GM12878 (cell line): ENCODE measurements around the gene TMEM41B. TPM values are rescaled to one million over a fixed set of nuclear protein-coding genes. Genes with fewer than 3 reads are reported as not detected.

Experiments
- BHLHE40 ChIP-seq, 2 experiments: fragments of 450-650 bp in 1 of 2; IDR thresholded peaks; 2 replicates each; pipeline ENCODE4 v1.6.1; 2011 to 2017; ENCODE audit warnings: low read depth in 2 of 2, borderline replicate concordance in 1 of 2, improper control_type of control experiment in 1 of 2, low read length in 1 of 2, mild to moderate bottlenecking in 1 of 2
- IKZF1 ChIP-seq: fragments of 450-650 bp; conservative IDR thresholded peaks from 2 replicates; pipeline ENCODE4 v1.6.1; 2017; ENCODE audit warnings: antibody characterized with exemption, mild to moderate bottlenecking
- KLF5 ChIP-seq: fragments of 450-650 bp; IDR thresholded peaks from 2 replicates; pipeline ENCODE4 v1.6.1; 2014; ENCODE audit warnings: mild to moderate bottlenecking; ENCODE audit not compliant: partially characterized antibody
- NBN ChIP-seq: fragments of 450-650 bp; IDR thresholded peaks from 2 replicates; pipeline ENCODE4 v1.6.1; 2016
- NFXL1 ChIP-seq: fragments of 450-650 bp; IDR thresholded peaks from 2 replicates; pipeline ENCODE4 v1.6.1; 2017; ENCODE audit warnings: antibody characterized with exemption, mild to moderate bottlenecking, borderline replicate concordance
- NFYA ChIP-seq: IDR thresholded peaks from 2 replicates; pipeline ENCODE4 v1.6.1; 2011; ENCODE audit warnings: low read depth, mild to moderate bottlenecking, low read length, improper control_type of control experiment, borderline replicate concordance
- NR2C2 ChIP-seq: IDR thresholded peaks from 2 replicates; pipeline ENCODE4 v1.6.1; 2011; ENCODE audit warnings: borderline replicate concordance, low read depth; ENCODE audit not compliant: control insufficient read depth, insufficient read length
- NR2F1 ChIP-seq: fragments of 450-650 bp; conservative IDR thresholded peaks from 2 replicates; pipeline ENCODE4 v1.6.1; 2017; ENCODE audit warnings: mild to moderate bottlenecking
- POLR2AphosphoS5 ChIP-seq: IDR thresholded peaks from 2 replicates; pipeline ENCODE4 v1.6.1; 2011; ENCODE audit warnings: mild to moderate bottlenecking, low read length, inconsistent platforms
- RAD21 ChIP-seq: IDR thresholded peaks from 2 replicates; pipeline ENCODE4 v1.6.1; 2011; ENCODE audit warnings: mild to moderate bottlenecking, low read depth, low read length, moderate library complexity; ENCODE audit not compliant: insufficient read depth
- RB1 ChIP-seq: fragments of 450-650 bp; formaldehyde crosslinking; IDR thresholded peaks from 2 replicates; pipeline ENCODE4 v1.6.1; 2017; ENCODE audit warnings: mild to moderate bottlenecking, borderline replicate concordance
- RCOR1 ChIP-seq: conservative IDR thresholded peaks from 2 replicates; pipeline ENCODE4 v1.6.1; 2012; ENCODE audit warnings: low read depth, low read length, improper control_type of control experiment
- RFX5 ChIP-seq: IDR thresholded peaks from 2 replicates; pipeline ENCODE4 v1.6.1; 2011; ENCODE audit warnings: low read depth, low read length, improper control_type of control experiment
- RUNX3 ChIP-seq: IDR thresholded peaks from 2 replicates; pipeline ENCODE4 v1.6.1; 2012; ENCODE audit warnings: low read length, inconsistent platforms
- SIN3A ChIP-seq: IDR thresholded peaks from 2 replicates; pipeline ENCODE4 v1.6.1; 2012; ENCODE audit warnings: low read depth, low read length, improper control_type of control experiment
- SIX5 ChIP-seq: IDR thresholded peaks from 2 replicates; pipeline ENCODE4 v1.6.1; 2011; ENCODE audit warnings: mild to moderate bottlenecking, low read depth, low read length, moderate library complexity; ENCODE audit not compliant: severe bottlenecking
- SP1 ChIP-seq: IDR thresholded peaks from one replicate; pipeline ENCODE4 v1.6.1; 2011; ENCODE audit warnings: low read depth, low read length
- SREBF2 ChIP-seq: IDR thresholded peaks from 2 replicates; pipeline ENCODE4 v1.6.1; 2012; ENCODE audit warnings: mild to moderate bottlenecking, low read length
- ZNF217 ChIP-seq: fragments of 450-650 bp; IDR thresholded peaks from 2 replicates; pipeline ENCODE4 v1.6.1; 2017; ENCODE audit warnings: antibody characterized with exemption, mild to moderate bottlenecking
- ZNF274 ChIP-seq: IDR thresholded peaks from one replicate; pipeline ENCODE4 v1.8.0; 2011; ENCODE audit not compliant: insufficient read length, insufficient read depth
- ZNF622 ChIP-seq: fragments of 450-650 bp; IDR thresholded peaks from 2 replicates; pipeline ENCODE4 v1.6.1; 2017; ENCODE audit warnings: mild to moderate bottlenecking, inconsistent platforms
- ZZZ3 ChIP-seq: IDR thresholded peaks from 2 replicates; pipeline ENCODE4 v1.6.1; 2011; ENCODE audit warnings: low read depth; ENCODE audit not compliant: control insufficient read depth, insufficient read length
- polyA plus RNA-seq, 11 experiments: library from polyadenylated mRNA; depleted of rRNA in 4 of 11; unstranded in 6 of 11; stranded (reverse) in 5 of 11; fragments of >200 nt; fragmentation: Nextera tagmentation in 4 of 11; fragmentation: Illumina TruSeq in 1 of 11; extraction: Ambion mirVana in 4 of 11; extraction: Trizol in 1 of 11; gene quantifications; 1 replicate in 1 of 11; 2 replicates in 10 of 11; pipeline versions ENCODE4 v1.2.1 to v1.2.3, GENCODE V29; 2011 to 2016; ENCODE audit warnings: inconsistent platforms in 2 of 11, missing spikeins in 2 of 11, low read depth in 1 of 11
- total RNA-seq, 4 experiments: library from RNA; depleted of rRNA in 3 of 4; stranded (reverse); fragments of >200 nt in 3 of 4; fragmentation: Illumina TruSeq in 1 of 4; extraction: Trizol in 1 of 4; gene quantifications; 2 replicates each; pipeline versions ENCODE4 v1.2.1 to v1.2.3, GENCODE V29; 2013 to 2021
- TF ChIP-seq, protein P1 (sequence below): IDR thresholded peaks from 2 replicates; pipeline ENCODE4 v1.6.1; 2012; ENCODE audit warnings: low read depth, low read length, improper control_type of control experiment
- TF ChIP-seq, protein P2 (sequence below): fragments of 450-650 bp; IDR thresholded peaks from 2 replicates; pipeline ENCODE4 v1.6.1; 2017; ENCODE audit warnings: mild to moderate bottlenecking, low read depth, inconsistent platforms; ENCODE audit not compliant: poor library complexity, severe bottlenecking
- TF ChIP-seq, protein P3 (sequence below): fragments of 450-650 bp; IDR thresholded peaks from 2 replicates; pipeline ENCODE4 v1.6.1; 2017; ENCODE audit warnings: mild to moderate bottlenecking
- TF ChIP-seq, protein P4 (sequence below): IDR thresholded peaks from 2 replicates; pipeline ENCODE4 v1.6.1; 2011; ENCODE audit warnings: mild to moderate bottlenecking, low read depth, low read length, moderate library complexity; ENCODE audit not compliant: insufficient replicate concordance

Gene TMEM41B
- total and polyA plus RNA-seq, 10 of the 15 experiments (the other 5 are each of a cell fraction or from before 2014, with no cell fraction given) = 8.0 to 31.0 (median 20.5) TPM

DNA sequence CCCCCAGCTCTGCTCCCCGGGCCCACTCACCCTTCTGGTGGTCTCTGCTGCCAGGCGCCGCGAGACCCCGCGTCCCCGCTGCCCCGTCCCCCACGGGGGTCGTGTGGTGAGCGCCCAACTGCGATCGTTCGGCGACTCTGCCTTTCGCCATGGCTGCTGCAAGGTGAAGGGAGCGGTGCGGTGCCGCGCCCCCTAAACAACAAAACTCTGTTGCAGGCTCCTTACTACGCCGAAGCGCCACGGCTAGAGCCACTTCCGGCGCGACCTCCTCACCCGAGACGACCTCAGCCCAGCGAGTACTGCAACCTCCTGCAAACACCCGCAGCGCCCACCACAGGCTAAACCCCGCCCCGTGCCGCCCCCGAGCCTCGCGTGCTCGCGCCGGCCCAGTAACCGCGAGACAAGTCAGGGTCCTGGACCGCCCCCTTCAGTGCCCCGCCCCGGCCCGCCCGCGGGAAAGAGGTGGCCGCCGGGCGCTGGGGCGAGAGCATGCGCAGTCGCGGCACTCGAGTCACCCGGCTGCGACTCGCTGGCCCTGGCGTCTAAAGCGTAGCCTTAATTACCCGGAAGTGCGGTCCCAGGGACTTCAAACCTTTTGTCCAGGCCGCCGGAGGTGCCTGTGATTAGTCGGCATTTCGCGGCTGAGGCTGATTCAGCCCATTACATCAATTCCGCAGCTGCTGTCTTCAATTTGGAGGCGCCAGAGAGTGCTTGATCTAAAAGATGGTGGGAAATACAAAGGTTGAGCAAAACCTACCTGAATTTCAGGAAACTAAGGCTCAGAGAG lies at the start of gene TMEM41B (continued):
- TF ChIP-seq, protein P1, sequence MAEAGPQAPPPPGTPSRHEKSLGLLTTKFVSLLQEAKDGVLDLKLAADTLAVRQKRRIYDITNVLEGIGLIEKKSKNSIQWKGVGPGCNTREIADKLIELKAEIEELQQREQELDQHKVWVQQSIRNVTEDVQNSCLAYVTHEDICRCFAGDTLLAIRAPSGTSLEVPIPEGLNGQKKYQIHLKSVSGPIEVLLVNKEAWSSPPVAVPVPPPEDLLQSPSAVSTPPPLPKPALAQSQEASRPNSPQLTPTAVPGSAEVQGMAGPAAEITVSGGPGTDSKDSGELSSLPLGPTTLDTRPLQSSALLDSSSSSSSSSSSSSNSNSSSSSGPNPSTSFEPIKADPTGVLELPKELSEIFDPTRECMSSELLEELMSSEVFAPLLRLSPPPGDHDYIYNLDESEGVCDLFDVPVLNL = peak; percentile 59
- no peak for TF ChIP-seq RB1
- TF ChIP-seq NR2F1 = peak; percentile 99
- no peak for TF ChIP-seq ZNF622
- no peak; the same call in 1 of the 2 replicates for TF ChIP-seq SIN3A
- TF ChIP-seq, protein P2, sequence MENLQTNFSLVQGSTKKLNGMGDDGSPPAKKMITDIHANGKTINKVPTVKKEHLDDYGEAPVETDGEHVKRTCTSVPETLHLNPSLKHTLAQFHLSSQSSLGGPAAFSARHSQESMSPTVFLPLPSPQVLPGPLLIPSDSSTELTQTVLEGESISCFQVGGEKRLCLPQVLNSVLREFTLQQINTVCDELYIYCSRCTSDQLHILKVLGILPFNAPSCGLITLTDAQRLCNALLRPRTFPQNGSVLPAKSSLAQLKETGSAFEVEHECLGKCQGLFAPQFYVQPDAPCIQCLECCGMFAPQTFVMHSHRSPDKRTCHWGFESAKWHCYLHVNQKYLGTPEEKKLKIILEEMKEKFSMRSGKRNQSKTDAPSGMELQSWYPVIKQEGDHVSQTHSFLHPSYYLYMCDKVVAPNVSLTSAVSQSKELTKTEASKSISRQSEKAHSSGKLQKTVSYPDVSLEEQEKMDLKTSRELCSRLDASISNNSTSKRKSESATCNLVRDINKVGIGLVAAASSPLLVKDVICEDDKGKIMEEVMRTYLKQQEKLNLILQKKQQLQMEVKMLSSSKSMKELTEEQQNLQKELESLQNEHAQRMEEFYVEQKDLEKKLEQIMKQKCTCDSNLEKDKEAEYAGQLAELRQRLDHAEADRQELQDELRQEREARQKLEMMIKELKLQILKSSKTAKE = no peak
- TF ChIP-seq NFYA = no peak
- TF ChIP-seq SREBF2 = no peak
- TF ChIP-seq, protein P3, sequence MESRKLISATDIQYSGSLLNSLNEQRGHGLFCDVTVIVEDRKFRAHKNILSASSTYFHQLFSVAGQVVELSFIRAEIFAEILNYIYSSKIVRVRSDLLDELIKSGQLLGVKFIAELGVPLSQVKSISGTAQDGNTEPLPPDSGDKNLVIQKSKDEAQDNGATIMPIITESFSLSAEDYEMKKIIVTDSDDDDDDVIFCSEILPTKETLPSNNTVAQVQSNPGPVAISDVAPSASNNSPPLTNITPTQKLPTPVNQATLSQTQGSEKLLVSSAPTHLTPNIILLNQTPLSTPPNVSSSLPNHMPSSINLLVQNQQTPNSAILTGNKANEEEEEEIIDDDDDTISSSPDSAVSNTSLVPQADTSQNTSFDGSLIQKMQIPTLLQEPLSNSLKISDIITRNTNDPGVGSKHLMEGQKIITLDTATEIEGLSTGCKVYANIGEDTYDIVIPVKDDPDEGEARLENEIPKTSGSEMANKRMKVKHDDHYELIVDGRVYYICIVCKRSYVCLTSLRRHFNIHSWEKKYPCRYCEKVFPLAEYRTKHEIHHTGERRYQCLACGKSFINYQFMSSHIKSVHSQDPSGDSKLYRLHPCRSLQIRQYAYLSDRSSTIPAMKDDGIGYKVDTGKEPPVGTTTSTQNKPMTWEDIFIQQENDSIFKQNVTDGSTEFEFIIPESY = no peak
- no peak for TF ChIP-seq NFXL1
- no peak for TF ChIP-seq NR2C2
- no peak for TF ChIP-seq ZNF274
- TF ChIP-seq BHLHE40 (IDR thresholded peaks at IDR 0.05; ENCODE audit: borderline replicate concordance in 1 of 2, low read depth in 2 of 2, low read length in 1 of 2) = peak; percentile 93 to 97
- peak; percentile 71 for TF ChIP-seq RUNX3
- TF ChIP-seq SP1 = peak; percentile 77
- TF ChIP-seq ZZZ3 = no peak
- TF ChIP-seq SIX5 = peak; percentile 34
- peak; percentile 62 for TF ChIP-seq IKZF1
- TF ChIP-seq NBN = peak; percentile 25; the same call in 1 of the 2 replicates
- no peak for TF ChIP-seq ZNF217
- no peak for TF ChIP-seq RFX5
- TF ChIP-seq POLR2AphosphoS5 = peak; percentile 87
- 0 out of 2 replicates have a peak, but pooled peaks have one; percentile 2 for TF ChIP-seq RAD21
- TF ChIP-seq KLF5 = no peak
- 0 out of 2 replicates have a peak, but pooled peaks have one; percentile 73 for TF ChIP-seq RCOR1
- TF ChIP-seq, protein P4, sequence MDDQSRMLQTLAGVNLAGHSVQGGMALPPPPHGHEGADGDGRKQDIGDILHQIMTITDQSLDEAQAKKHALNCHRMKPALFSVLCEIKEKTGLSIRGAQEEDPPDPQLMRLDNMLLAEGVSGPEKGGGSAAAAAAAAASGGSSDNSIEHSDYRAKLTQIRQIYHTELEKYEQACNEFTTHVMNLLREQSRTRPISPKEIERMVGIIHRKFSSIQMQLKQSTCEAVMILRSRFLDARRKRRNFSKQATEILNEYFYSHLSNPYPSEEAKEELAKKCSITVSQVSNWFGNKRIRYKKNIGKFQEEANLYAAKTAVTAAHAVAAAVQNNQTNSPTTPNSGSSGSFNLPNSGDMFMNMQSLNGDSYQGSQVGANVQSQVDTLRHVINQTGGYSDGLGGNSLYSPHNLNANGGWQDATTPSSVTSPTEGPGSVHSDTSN = no peak
